Measurements from ENCODE around the gene SPTBN1.

DNA sequence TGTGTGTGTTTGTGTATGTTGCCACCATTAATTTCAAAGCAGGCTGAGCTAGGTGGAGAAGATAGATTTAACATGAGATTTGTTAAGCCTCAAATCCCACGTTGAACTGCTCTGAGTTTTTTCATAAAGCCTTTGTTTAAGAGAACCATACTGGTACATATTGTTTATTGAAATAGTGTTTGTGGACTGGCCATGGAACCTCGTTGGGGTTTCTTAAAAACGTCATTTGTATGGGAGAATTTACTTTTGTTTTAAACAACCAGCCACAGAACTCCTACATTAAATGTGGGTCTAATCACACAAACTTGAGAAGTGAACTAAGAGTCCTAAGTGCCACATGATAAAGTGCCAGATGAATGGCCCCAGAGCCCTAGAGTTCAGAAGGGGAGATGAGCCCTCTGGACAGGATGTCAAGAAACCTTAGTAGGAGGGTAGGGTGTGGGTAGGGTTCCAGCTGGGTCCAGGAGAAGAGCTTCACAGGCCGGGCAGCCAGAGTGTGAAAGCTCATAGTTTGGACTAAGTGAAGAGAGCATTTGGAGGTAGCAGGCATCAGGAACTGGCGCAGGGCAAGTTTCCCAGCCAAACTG lies 146.7 kb downstream of the SPTBN1 start:
- TF ChIP-seq, protein P1, sequence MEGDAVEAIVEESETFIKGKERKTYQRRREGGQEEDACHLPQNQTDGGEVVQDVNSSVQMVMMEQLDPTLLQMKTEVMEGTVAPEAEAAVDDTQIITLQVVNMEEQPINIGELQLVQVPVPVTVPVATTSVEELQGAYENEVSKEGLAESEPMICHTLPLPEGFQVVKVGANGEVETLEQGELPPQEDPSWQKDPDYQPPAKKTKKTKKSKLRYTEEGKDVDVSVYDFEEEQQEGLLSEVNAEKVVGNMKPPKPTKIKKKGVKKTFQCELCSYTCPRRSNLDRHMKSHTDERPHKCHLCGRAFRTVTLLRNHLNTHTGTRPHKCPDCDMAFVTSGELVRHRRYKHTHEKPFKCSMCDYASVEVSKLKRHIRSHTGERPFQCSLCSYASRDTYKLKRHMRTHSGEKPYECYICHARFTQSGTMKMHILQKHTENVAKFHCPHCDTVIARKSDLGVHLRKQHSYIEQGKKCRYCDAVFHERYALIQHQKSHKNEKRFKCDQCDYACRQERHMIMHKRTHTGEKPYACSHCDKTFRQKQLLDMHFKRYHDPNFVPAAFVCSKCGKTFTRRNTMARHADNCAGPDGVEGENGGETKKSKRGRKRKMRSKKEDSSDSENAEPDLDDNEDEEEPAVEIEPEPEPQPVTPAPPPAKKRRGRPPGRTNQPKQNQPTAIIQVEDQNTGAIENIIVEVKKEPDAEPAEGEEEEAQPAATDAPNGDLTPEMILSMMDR (conservative IDR thresholded peaks at IDR 0.05): no peak
- TF ChIP-seq ZFX (IDR thresholded peaks at IDR 0.05): no peak

Measured in C4-2B (cell line).